Renal cortex interstitium (tissue), 15 donors: ENCODE results near the gene CHMP1B. TPM values are rescaled to one million over a fixed set of nuclear protein-coding genes. Genes with fewer than 3 reads are reported as not detected.

ENCODE experiments used
- DNase-seq, 11 donors: peaks; one replicate each; pipeline ENCODE4 v3.0.0-alpha.2; 2013; ENCODE audit warnings: low read depth in 9 of 11, low spot score in 4 of 11; ENCODE audit errors: extremely low read depth in 1 of 11
- long read RNA-seq, 16 experiments: transcript quantifications; one replicate each; lab custom pipeline, GENCODE V29; 2026
- polyA plus RNA-seq, 3 donors: library from polyadenylated mRNA; unstranded; fragments of 120-200 nt; gene quantifications; one replicate each; pipeline ENCODE4 v1.2.1, GENCODE V29; 2013; ENCODE audit not compliant: insufficient read length in 3 of 3

CHMP1B gene, protein sequence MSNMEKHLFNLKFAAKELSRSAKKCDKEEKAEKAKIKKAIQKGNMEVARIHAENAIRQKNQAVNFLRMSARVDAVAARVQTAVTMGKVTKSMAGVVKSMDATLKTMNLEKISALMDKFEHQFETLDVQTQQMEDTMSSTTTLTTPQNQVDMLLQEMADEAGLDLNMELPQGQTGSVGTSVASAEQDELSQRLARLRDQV
- 10 to 100 TPM; 47.0 to 58.4 (median 49.1) TPM for polyA plus RNA-seq
- long read RNA-seq, donor 1, transcript CHMP1B-201 (1 exons, 3,054 nt) = major isoform, 92 of 92 reads
- long read RNA-seq, donor 1, partial matches to known transcripts = 0 of 92 reads
- long read RNA-seq, donor 1, other reads (novel, unspliced or antisense) = 0 of 92 reads
- long read RNA-seq, donor 2, transcript CHMP1B-201 (1 exons, 3,054 nt) = major isoform, 81 of 81 reads
- long read RNA-seq, donor 2, partial matches to known transcripts = 0 of 81 reads
- long read RNA-seq, donor 2, other reads (novel, unspliced or antisense) = 0 of 81 reads
- long read RNA-seq, donor 3, transcript CHMP1B-201 (1 exons, 3,054 nt) = major isoform, 153 of 153 reads
- long read RNA-seq, donor 3, partial matches to known transcripts = 0 of 153 reads
- long read RNA-seq, donor 3, other reads (novel, unspliced or antisense) = 0 of 153 reads
- long read RNA-seq, donor 4, transcript CHMP1B-201 (1 exons, 3,054 nt) = major isoform, 105 of 105 reads
- long read RNA-seq, donor 4, partial matches to known transcripts = 0 of 105 reads
- long read RNA-seq, donor 4, other reads (novel, unspliced or antisense) = 0 of 105 reads
- long read RNA-seq, donor 5 = 0 reads
- long read RNA-seq, donor 6, transcript CHMP1B-201 (1 exons, 3,054 nt) = major isoform, 109 of 109 reads
- long read RNA-seq, donor 6, partial matches to known transcripts = 0 of 109 reads
- long read RNA-seq, donor 6, other reads (novel, unspliced or antisense) = 0 of 109 reads
- long read RNA-seq, donor 7, transcript CHMP1B-201 (1 exons, 3,054 nt) = major isoform, 126 of 126 reads
- long read RNA-seq, donor 7, partial matches to known transcripts = 0 of 126 reads
- long read RNA-seq, donor 7, other reads (novel, unspliced or antisense) = 0 of 126 reads
- long read RNA-seq, donor 8 = 0 reads
- long read RNA-seq, donor 9, transcript CHMP1B-201 (1 exons, 3,054 nt) = major isoform, 85 of 85 reads
- long read RNA-seq, donor 9, partial matches to known transcripts = 0 of 85 reads
- long read RNA-seq, donor 9, other reads (novel, unspliced or antisense) = 0 of 85 reads
- long read RNA-seq, donor 10, transcript CHMP1B-201 (1 exons, 3,054 nt) = major isoform, 109 of 109 reads
- long read RNA-seq, donor 10, partial matches to known transcripts = 0 of 109 reads
- long read RNA-seq, donor 10, other reads (novel, unspliced or antisense) = 0 of 109 reads
- long read RNA-seq, donor 11, transcript CHMP1B-201 (1 exons, 3,054 nt) = major isoform, 97 of 97 reads
- long read RNA-seq, donor 11, partial matches to known transcripts = 0 of 97 reads
- long read RNA-seq, donor 11, other reads (novel, unspliced or antisense) = 0 of 97 reads
- long read RNA-seq, donor 12, transcript CHMP1B-201 (1 exons, 3,054 nt) = major isoform, 45 of 45 reads
- long read RNA-seq, donor 12, partial matches to known transcripts = 0 of 45 reads
- long read RNA-seq, donor 12, other reads (novel, unspliced or antisense) = 0 of 45 reads
- long read RNA-seq, donor 13 = 0 reads
- long read RNA-seq, donor 14, transcript CHMP1B-201 (1 exons, 3,054 nt) = major isoform, 106 of 106 reads
- long read RNA-seq, donor 14, partial matches to known transcripts = 0 of 106 reads
- long read RNA-seq, donor 14, other reads (novel, unspliced or antisense) = 0 of 106 reads
- long read RNA-seq, donor 15, transcript CHMP1B-201 (1 exons, 3,054 nt) = major isoform, 29 of 29 reads
- long read RNA-seq, donor 15, partial matches to known transcripts = 0 of 29 reads
- long read RNA-seq, donor 15, other reads (novel, unspliced or antisense) = 0 of 29 reads
- long read RNA-seq, donor 16, transcript CHMP1B-201 (1 exons, 3,054 nt) = major isoform, 258 of 258 reads
- long read RNA-seq, donor 16, partial matches to known transcripts = 0 of 258 reads
- long read RNA-seq, donor 16, other reads (novel, unspliced or antisense) = 0 of 258 reads

- peak; percentile 91 to 96 (median 95) for DNase-seq
Measured at GRCh38 chr18:11851146-11851805, at the start of gene CHMP1B. Gene CHMP1B, plus strand, starts transcription at chr18:11851413. Its CDS starts 99 bp downstream, at chr18:11851512.

DNA sequence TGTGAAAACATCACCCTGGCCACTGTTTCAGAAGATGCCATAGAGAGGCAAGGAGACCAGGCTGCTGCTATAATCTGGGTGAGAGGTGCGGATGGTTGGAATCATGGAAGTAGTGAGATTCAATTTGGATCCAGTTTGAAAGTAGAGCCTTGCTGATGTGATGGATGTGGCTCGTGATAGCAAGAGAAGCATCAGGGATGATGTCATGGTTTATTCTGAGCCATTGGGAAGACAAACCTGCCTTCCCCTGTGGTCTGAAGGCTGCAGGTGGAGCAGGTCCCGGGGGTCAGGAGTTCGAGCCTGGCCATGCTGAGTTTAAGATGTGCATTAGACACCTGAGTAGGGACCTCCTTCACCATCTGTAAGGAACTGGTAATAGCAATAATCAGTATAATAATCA lies 49.6 kb upstream of the CHMP1B start:
- no peak for DNase-seq

DNA sequence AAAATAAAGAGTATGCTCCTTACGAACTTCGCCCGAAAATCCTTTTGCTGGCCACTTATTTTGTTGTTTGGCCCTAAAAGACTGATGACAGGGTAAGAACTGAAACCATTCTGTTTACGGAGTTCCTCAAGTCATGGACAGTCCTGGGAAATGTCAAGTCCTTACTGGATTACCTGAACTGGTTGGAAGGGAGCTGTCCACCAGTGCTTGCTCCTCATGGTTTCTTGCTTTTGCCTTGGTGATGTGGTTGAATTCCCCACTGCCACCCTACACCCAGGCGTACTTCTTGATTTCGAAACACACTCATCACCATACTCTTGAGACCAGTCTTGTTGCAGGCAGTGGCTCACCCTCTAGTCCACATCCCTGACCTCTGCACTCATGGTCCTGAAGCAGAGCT lies 49.1 kb upstream of the CHMP1B start:
- no peak for DNase-seq

DNA sequence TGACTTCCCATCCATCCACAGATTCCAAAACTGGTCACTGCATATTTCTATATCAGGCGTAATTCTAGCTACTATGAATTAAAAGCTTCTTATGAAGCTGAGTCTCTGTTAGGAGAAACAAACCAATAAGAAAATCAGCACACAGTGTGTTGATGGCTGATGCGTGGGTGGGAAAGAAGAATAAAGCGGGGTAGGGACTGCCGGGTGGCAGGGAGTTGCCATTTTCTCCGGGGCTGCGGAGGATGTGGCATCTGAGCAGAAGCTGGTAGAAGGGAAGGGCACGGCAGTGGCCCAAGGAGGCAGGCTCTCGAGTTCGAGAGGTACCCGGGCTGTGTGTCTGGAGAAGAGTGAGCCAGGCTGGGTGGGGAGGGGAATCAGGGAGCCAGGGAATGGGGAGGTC lies 48.6 kb upstream of the CHMP1B start:
- DNase-seq = no peak

DNA sequence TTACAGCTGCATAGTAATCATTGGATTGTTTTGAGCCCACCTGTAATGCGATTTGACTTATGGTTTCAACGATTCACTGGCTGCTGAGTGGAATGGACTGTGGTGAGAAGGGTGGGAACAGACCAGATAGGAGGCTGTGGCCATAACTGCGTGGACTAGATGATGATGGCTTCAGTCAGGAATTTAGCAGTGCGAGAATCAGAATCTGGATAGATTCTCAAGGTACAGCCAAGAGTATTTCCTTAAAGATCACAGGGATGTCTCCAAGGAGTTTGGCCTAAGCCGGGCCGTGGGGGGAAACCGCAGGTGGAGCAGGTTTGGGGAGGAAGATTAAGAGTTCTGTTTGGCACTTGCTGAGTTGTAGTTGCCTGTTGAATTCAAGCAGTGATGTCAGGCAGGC lies 44.0 kb upstream of the CHMP1B start:
- no peak for DNase-seq

DNA sequence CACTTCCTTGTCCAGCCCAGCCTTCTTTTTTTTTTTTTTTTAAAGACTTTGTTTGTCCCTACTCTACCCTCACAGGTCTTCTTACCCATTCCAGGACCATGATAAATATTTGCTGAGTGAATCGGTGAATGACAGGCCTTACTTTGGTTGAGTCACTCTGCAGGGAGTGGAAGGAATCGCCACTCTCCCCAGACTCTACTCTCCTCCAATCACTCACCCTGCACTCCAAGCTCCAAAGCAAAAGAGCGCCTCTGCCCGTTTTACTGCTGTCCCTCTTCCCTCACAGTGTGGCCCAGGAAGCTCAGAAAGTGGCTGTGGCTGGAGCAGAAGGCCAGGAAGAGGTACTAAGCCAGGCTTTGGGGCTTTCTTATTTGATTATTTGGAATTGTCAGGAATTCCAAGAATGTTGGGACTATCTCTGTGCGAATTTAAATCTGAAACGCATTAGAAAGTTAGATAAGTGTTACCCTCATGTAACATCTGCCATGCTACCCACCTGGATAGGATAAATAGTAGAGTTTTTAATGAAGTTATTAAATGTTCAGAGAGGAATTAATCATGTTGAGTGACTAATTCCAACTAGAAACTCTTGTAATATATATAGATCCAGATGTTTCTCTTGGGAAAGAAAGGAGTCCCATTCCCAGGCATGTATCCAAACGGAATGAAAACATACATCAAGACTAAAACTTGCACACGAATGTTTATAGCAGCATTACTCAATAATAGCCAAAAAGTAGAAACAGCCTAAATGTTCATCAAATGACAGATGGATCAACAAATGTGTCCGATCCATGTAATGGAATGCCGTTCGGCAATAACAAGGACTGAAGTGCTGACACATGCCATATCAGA lies 43.0 kb upstream of the CHMP1B start:
- no peak for DNase-seq

DNA sequence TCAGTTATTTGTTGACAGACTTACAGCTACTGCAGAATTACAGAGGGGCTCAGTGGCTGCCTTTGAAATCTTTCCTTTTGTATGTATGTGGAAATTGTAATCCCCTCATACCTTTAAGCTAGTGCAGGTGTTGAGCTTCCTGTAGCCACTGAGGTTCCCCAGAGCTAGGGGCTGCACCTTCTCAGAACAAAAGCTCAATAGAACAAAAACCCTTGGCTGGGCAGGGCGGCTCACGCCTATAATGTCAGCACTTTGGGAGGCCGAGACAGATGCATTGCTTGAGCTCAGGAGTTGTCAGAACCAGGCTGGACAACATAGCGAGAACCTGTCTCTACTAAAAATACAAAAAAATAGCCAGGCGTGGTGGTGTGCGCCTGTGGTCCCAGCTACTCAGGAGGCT lies 41.3 kb upstream of the CHMP1B start:
- no peak for DNase-seq

GRCh38 chr18:11810379-11810778 lies 40.8 kb upstream of the CHMP1B start:
- DNase-seq = no peak

DNA sequence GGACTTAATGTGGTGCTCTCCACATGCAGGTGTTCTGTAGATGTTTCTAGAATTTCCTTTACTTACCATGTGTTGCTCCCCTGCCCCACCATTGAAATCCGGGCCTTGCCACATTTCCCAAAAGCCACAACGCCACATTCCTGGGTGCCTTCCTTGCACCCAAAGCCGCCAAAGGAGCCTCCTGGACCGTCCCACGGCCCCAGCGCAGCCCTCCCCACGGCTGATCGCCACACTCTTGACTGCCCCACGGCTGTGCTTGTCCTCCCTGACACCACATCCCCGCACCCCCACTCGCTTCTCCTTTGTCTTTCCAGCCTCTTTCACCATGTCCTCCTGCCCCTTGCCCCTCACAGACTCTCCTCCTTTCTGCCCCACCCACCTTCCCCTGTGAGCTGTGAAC lies 40.2 kb upstream of the CHMP1B start:
- DNase-seq = no peak

- DNase-seq = no peak
Measured at GRCh38 chr18:11817229-11817628, 34.0 kb upstream of the CHMP1B start.

DNA sequence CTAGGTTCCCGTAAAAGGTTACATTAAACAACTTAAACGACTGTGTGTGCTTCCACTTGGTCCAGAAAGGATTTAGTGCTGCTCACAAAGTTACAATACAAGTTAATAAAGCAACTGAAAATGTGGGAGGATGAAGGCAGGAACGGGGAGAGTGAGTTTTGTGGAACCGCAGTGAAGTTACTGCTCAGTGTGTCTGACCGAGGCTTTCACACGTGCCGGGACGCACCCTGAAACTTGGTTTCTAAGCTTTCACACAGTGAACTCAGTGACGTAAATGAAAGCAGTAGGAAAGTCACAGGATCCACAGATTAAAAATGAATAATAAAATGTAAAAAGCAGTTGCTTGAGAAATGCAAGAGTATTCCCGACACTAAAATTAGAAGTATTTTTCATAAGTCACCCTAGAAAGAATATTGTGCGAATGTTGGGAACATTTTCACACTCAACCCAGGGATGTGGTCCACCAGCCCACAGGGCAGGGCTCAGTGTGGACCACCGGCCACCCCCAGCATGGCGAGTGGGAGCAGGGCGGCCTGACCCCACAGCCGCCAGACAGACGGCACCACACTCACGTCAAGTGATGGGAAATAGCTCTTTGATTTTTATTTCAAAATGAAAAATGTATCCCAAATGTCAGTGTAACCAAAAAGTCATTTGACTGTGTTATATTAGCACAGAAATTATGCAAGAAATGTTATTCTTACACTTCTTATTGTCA lies 32.6 kb upstream of the CHMP1B start:
- no peak for DNase-seq

DNA sequence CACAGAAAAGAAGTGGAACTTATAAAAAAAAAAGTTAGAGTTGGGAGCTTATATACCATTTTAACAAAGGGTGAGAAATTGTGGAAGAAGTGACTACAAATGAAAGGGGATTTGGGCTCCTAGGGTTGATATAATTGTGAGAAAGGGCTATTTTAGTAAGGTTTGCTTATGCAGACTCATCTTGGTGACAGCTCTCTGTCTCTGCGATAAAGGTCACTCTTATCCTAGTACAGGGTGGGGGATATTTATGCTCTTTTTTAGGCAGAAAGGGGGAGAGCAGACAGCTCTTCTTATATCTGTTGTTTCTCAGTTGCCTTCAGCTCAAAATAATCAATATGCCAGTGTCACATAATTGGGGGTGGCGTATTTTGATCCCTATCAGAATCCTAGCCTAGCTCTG lies 31.3 kb upstream of the CHMP1B start:
- no peak for DNase-seq

DNA sequence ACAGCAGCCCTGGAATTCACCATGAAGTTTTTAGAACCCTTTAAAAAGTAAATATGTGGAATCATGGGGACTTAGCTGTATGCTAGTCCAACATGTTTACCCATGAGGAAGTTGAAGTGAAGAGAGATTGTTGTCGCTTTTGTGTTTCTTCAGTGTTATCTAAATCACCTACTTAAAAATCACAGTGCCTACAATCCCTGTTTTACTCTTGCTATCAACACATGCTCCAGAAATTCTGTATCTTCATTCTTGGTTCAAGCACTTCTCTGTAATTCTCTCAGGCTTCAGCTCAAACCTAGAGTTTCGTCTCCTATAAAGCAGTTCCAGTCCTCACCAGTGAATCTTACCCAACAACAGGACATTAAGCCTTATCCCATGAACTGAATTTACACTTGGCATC lies 30.5 kb upstream of the CHMP1B start:
- DNase-seq = no peak

- DNase-seq = no peak
Measured at GRCh38 chr18:11821208-11821607, 30.0 kb upstream of the CHMP1B start.

DNA sequence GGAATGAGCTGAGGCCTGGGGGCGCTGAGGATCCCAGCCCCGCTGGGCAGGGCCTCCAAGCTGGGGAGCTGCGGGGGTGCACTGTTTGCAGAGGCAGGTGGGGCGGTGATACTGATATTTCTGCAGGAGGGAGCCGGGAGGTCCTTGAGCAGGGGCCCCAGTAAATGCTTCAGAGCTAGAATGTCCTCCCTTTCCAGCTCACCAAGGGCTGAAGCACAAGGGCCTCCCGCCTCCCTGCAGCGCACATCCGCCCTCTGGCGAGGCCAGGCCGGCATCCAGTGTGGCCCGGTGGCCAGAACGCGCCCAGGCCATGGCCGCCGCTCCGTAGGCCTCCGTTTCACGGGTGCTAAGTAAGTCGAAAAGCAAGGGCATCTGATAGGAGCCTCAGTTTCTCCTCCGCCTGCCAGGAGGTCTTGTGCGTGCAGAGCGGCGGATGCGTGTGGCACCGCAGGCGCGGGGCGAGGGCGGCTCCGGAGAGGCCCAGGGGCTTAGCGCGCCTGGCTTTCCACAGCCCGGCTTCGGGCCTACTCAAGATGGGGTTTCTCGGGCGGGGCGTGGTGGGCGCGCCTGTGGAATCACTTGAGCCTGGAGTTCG lies 29.5 kb upstream of the CHMP1B start:
- DNase-seq = no peak
